OCI-LY7 (cell line): Measurements from ENCODE around the gene PALLD. TPM values are rescaled to one million over a fixed set of nuclear protein-coding genes. Genes with fewer than 3 reads are reported as not detected.

Source experiments
- BruUV-seq: library from RNA; stranded (reverse); fragments of 400-500 nt; replicated peaks from 2 replicates; lab custom pipeline; 2021; lab: Mats Ljungman, UMichigan
- CTCF ChIA-PET: fragments of 300-600 bp; sonication (Branson Sonifier 250); formaldehyde crosslinking; loops from one replicate; lab custom pipeline; 2022; ENCODE audit warnings: antibody characterized with exemption; ENCODE audit not compliant: unreplicated experiment; lab: Charles Lee
- POLR2A ChIA-PET: fragments of 300-600 bp; sonication (Branson Sonifier 250); formaldehyde crosslinking; loops from one replicate; lab custom pipeline; 2022; ENCODE audit warnings: antibody characterized with exemption; lab: Charles Lee
- DNase-seq: peaks from one replicate; pipeline ENCODE4 v3.0.0-alpha.2; 2015; ENCODE audit warnings: low spot score
- H2AFZ ChIP-seq: fragments of 200-600 bp; sonication (generic), shearing (Covaris generic); 2 replicates; pipeline ENCODE4 v1.6.1; 2014; ENCODE audit warnings: mild to moderate bottlenecking, antibody characterized with exemption, low read length, moderate library complexity
- H3K27ac ChIP-seq: fragments of 200-600 bp; sonication (generic); 2 replicates; pipeline ENCODE4 v1.5.1; 2014; ENCODE audit warnings: mixed run types, low read depth, mild to moderate bottlenecking, moderate library complexity, low read length, inconsistent platforms; ENCODE audit not compliant: poor library complexity, severe bottlenecking
- H3K36me3 ChIP-seq: fragments of 200-600 bp; sonication (generic); 2 replicates; pipeline ENCODE4 v1.6.1; 2014; ENCODE audit warnings: mild to moderate bottlenecking, antibody characterized with exemption, low read length, moderate library complexity, mixed read lengths; ENCODE audit not compliant: insufficient read depth
- H3K4me1 ChIP-seq: fragments of 200-600 bp; sonication (generic); 2 replicates; pipeline ENCODE4 v1.5.1; 2014; ENCODE audit warnings: mild to moderate bottlenecking, low read length; ENCODE audit not compliant: insufficient read depth, poor library complexity, severe bottlenecking
- H3K4me2 ChIP-seq: fragments of 200-600 bp; sonication (generic); 2 replicates; pipeline ENCODE4 v1.6.1; 2014; ENCODE audit warnings: mild to moderate bottlenecking, low read length
- H3K4me3 ChIP-seq: fragments of 200-600 bp; sonication (generic); 2 replicates; pipeline ENCODE4 v1.5.1; 2014; ENCODE audit warnings: mild to moderate bottlenecking, low read depth, low read length; ENCODE audit not compliant: poor library complexity, severe bottlenecking
- H3K79me2 ChIP-seq: fragments of 200-600 bp; sonication (generic); 2 replicates; pipeline ENCODE4 v1.6.1; 2016; ENCODE audit warnings: low read depth, mild to moderate bottlenecking, low read length, moderate library complexity, mixed read lengths; ENCODE audit not compliant: insufficient read depth
- H3K9me2 ChIP-seq: fragments of 200-600 bp; sonication (generic); 2 replicates; pipeline ENCODE4 v1.6.1; 2016; ENCODE audit warnings: mild to moderate bottlenecking, low read length, mixed read lengths; ENCODE audit not compliant: insufficient read depth
- H3K9me3 ChIP-seq: fragments of 200-600 bp; sonication (generic); 2 replicates; pipeline ENCODE4 v1.6.1; 2014; ENCODE audit warnings: mild to moderate bottlenecking, mixed run types, low read length, mixed read lengths
- H4K20me1 ChIP-seq: fragments of 200-600 bp; sonication (generic); 2 replicates; pipeline ENCODE4 v1.6.1; 2014; ENCODE audit warnings: mild to moderate bottlenecking, antibody characterized with exemption, low read length, moderate library complexity, mixed read lengths; ENCODE audit not compliant: insufficient read depth
- EZH2phosphoT487 ChIP-seq: fragments of 200-600 bp; sonication (generic); IDR thresholded peaks from 2 replicates; pipeline ENCODE4 v1.6.1; 2018; ENCODE audit warnings: low read depth, borderline replicate concordance, mild to moderate bottlenecking, mixed run types, antibody characterized with exemption, low read length, moderate library complexity, mixed read lengths
- intact Hi-C: fragments of 100-400 bp; cut with micrococcal nuclease; formaldehyde crosslinking; loops from one replicate; pipeline ENCODE4 v1.10.0; 2022; ENCODE audit not compliant: unreplicated experiment
- total RNA-seq, 2 experiments: library from RNA; depleted of rRNA in 1 of 2; stranded (reverse); fragments of >200 nt in 1 of 2; shearing (Covaris generic) in 1 of 2; gene quantifications; 2 replicates each; pipeline ENCODE4 v1.2.3, GENCODE V29; 2014 to 2022
- TF ChIP-seq, protein P1 (sequence below): fragments of 200-600 bp; sonication (generic); conservative IDR thresholded peaks from 2 replicates; pipeline ENCODE4 v1.5.1; 2014; ENCODE audit warnings: mild to moderate bottlenecking, antibody characterized with exemption, low read length, moderate library complexity, mixed read lengths

PALLD gene
- total RNA-seq, 2 experiments from 2014 or later = 0.73 to 2.8 TPM

DNA sequence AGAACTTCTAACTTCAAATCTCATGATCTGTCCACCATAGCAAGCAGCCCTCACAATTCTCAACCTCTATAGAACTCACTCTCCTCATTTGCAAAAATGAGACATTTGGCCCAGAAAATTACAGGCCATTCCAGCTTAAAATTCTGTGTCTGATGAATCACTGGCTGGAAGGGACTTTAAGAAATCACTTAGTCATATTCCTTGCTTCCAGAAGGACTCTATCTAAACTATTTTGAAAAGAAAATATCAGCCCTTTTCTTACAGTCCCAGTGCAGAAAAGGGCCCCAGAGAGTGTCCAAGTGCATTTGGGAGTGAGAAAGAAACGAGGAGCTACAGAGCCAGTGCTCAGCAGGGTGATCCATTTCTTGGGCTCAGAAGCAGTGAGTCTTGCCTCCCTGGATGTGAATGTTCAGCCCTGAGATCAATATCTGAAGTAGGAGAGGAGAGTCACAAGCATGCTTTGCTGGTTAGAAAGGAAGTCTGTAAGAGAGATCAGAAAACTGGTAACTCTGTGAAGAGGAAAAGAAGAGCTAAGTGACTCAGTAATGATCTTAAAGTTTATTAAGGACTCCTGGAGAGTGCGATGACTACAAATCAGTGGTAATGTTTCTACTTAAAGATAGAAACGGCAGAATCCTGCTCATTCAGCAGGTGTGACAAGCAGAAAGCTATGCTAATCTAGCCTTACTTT, 139.8 kb downstream of the PALLD start:
- BruUV-seq = no TSS peak
- no peaks in the 10 kb centered on the region for H3K9me3 ChIP-seq
- no peak for TF ChIP-seq EZH2phosphoT487
- TF ChIP-seq, protein P1, sequence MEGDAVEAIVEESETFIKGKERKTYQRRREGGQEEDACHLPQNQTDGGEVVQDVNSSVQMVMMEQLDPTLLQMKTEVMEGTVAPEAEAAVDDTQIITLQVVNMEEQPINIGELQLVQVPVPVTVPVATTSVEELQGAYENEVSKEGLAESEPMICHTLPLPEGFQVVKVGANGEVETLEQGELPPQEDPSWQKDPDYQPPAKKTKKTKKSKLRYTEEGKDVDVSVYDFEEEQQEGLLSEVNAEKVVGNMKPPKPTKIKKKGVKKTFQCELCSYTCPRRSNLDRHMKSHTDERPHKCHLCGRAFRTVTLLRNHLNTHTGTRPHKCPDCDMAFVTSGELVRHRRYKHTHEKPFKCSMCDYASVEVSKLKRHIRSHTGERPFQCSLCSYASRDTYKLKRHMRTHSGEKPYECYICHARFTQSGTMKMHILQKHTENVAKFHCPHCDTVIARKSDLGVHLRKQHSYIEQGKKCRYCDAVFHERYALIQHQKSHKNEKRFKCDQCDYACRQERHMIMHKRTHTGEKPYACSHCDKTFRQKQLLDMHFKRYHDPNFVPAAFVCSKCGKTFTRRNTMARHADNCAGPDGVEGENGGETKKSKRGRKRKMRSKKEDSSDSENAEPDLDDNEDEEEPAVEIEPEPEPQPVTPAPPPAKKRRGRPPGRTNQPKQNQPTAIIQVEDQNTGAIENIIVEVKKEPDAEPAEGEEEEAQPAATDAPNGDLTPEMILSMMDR = no peak
- no peak overlapping the region for H3K4me3 ChIP-seq
- no peak overlapping the region for H3K27ac ChIP-seq
- no peaks in the 10 kb centered on the region for H4K20me1 ChIP-seq
- no peaks in the 10 kb centered on the region for H3K4me1 ChIP-seq
- ChIA-PET CTCF (no interaction called here), POLR2A (interaction anchor here (0.6 to 0.7 kb wide), 2 partner anchors 506 to 613 kb away, joined by 3 read pairs; no protein-coding TSS in a partner anchor)
- no peak for DNase-seq
- no peaks in the 10 kb centered on the region for H3K36me3 ChIP-seq
- no peaks in the 10 kb centered on the region for H3K9me2 ChIP-seq
- no peak overlapping the region for H2AFZ ChIP-seq
- H3K79me2 ChIP-seq = no peaks in the 10 kb centered on the region
- H3K4me2 ChIP-seq = no peak overlapping the region
- intact Hi-C loops = no loop called here

DNA sequence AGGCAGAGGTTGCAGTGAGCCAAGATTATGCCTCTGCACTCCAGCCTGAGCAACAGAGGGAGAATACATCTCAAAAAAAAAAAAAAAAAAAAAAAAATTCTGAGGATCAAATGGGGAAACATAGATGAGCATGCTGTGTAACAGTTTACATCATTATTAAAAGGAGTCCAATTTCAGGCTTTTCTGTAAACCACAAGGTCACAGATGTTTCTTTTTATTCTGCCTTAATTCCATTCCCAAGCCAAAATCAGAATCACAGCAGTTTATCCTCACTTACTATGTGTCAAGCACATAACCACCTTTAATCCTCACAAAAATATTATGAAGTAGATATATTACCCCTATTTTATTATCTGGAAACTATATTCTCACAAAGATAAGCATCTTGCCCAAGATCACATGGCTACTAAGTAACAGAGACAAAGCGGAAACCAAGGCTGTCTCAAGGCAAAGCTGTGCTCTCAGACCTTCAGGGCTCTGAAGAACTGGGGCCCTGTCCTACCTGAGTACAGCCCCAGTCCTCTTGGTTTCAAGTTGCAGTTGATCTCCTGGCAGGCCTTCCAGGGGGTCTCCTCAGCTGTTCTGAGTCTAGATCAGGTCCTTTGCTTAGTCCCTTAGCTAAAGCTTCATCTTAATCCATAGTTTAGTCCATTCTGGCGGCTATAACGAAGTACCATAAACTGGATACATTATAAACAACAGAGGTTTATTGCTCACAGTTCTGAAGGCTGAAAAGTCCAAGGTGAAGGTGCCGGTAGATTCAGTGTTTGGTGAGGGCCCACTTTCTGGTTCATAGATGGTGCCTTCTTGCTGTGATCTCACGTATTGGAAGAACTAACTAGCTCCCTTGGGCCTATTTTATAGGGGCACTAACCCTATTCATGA, 141.3 kb downstream of the PALLD start:
- TF ChIP-seq, protein P1 = no peak
- TF ChIP-seq EZH2phosphoT487 = no peak
- Histone ChIP-seq H4K20me1 (no peaks in the 10 kb centered on the region), H3K79me2 (no peaks in the 10 kb centered on the region), H3K27ac (no peak overlapping the region), H3K36me3 (no peaks in the 10 kb centered on the region), H3K4me2 (no peak overlapping the region), H3K4me1 (no peaks in the 10 kb centered on the region), H3K9me3 (no peaks in the 10 kb centered on the region), H3K9me2 (no peaks in the 10 kb centered on the region), H3K4me3 (no peak overlapping the region), H2AFZ (no peak overlapping the region)
- no peak for DNase-seq
- intact Hi-C loops = no loop called here
- ChIA-PET POLR2A (interaction anchor here (0.7 kb wide), 1 partner anchor 184 kb away, joined by 3 read pairs; no protein-coding TSS in a partner anchor), CTCF (no interaction called here)
- no TSS peak for BruUV-seq

DNA sequence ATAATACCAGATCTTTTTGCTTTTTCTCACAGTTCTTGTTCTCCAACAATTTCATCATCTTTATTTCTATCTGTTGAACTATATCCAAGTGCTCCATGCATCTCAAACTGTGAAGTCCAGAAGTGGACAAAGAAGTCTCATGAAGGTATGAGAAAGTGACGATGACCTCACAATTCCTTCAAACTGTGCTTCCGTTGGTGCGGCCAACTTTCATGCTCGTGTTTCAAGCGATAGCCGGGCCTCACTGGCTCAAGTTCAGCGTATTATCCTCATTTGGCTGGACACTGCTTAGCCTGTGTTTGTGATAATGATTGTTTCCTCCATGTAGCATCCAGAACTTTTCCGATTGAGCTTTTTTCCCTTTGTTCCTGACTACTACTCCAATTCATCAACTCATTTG, 143.1 kb downstream of the PALLD start:
- BruUV-seq = no TSS peak
- no peaks in the 10 kb centered on the region for H3K79me2 ChIP-seq
- H2AFZ ChIP-seq = no peak overlapping the region
- TF ChIP-seq, protein P1 = no peak
- no peak for TF ChIP-seq EZH2phosphoT487
- no peak overlapping the region for H3K4me3 ChIP-seq
- ChIA-PET CTCF (no interaction called here), POLR2A (no interaction called here)
- intact Hi-C loops = no loop called here
- H3K4me1 ChIP-seq = no peaks in the 10 kb centered on the region
- DNase-seq = no peak
- H3K27ac ChIP-seq = no peak overlapping the region
- H3K4me2 ChIP-seq = no peak overlapping the region
- no peaks in the 10 kb centered on the region for H4K20me1 ChIP-seq
- H3K9me2 ChIP-seq = no peaks in the 10 kb centered on the region
- H3K9me3 ChIP-seq = no peaks in the 10 kb centered on the region
- H3K36me3 ChIP-seq = no peaks in the 10 kb centered on the region
